Mucosa of rectum (tissue), 2 donors: ENCODE measurements around the gene XPO6.

ENCODE experiments used
- H3K27ac ChIP-seq, 2 donors: one replicate each; pipeline ENCODE4 v1.7.0; 2013; ENCODE audit warnings: inconsistent platforms in 2 of 2, low read depth in 2 of 2, low read length in 2 of 2
- H3K27me3 ChIP-seq, 2 donors: one replicate each; pipeline ENCODE4 v1.7.0; 2013; ENCODE audit warnings: low read length in 2 of 2; ENCODE audit not compliant: control insufficient read depth in 2 of 2, insufficient read depth in 2 of 2
- H3K36me3 ChIP-seq, 2 donors: one replicate each; pipeline ENCODE4 v1.7.0; 2013; ENCODE audit warnings: low read length in 2 of 2; ENCODE audit not compliant: control insufficient read depth in 2 of 2, insufficient read depth in 2 of 2
- H3K4me1 ChIP-seq, 2 donors: one replicate each; pipeline ENCODE4 v1.7.0; 2013; ENCODE audit warnings: low read length in 2 of 2, mild to moderate bottlenecking in 1 of 2; ENCODE audit not compliant: control insufficient read depth in 2 of 2, insufficient read depth in 2 of 2
- H3K4me3 ChIP-seq, 2 donors: one replicate each; pipeline ENCODE4 v1.7.0; 2013; ENCODE audit warnings: low read length in 2 of 2
- H3K9ac ChIP-seq, 2 donors: one replicate each; pipeline ENCODE4 v1.7.0; 2013; ENCODE audit warnings: low read length in 2 of 2, low read depth in 1 of 2, mild to moderate bottlenecking in 1 of 2
- H3K9me3 ChIP-seq, 2 donors: one replicate each; pipeline ENCODE4 v1.7.0; 2013; ENCODE audit warnings: low read length in 2 of 2; ENCODE audit not compliant: control insufficient read depth in 2 of 2
- donor health status: healthy.
- donor health status: Normal muscosa, but diverticular disease.

XPO6 gene

DNA sequence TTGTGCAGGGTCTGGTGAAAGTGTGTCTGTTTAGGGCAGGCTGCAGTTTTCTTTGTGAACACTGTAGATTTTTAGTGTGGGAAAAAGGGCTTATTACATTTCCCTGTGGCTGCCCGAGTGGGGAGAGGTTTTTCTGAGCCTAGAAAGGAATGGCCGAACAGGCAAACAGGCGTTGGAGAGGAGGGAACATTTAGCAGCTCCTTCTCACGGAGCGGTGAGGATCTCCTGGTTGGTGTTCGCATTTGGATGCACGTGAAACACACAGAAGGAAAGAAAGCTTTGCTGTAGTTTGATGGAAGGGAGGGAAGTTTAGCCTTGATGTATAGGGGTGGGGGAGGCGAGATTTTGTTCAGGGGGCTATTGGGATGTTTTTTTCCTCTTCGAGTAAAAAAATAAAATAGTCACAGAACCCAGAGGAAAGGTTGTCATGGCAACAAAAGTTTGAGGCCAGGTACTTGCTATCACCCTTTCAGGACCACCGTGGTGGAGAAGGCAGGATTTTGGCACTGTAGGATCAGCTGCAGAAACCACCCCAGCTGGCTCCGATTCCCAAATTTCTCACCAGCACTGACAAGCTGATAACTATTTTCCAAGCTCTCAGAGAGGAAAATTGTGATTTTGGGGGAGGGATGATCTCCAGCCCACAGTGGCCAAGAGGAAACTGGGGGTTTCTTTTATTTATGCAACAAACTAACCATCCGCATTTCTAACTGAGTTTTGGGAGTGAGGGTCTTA, 151.8 kb downstream of the XPO6 start:
- peaks cover 21 to 22% of the 10 kb centered on the region in 2 donors for H3K27me3 ChIP-seq
- H3K9ac ChIP-seq, result no peak overlapping the region
- no peaks in the 10 kb centered on the region for H3K4me1 ChIP-seq
- no peak overlapping the region for H3K27ac ChIP-seq
- H3K4me3 ChIP-seq, result no peak overlapping the region
- H3K36me3 ChIP-seq, result no peaks in the 10 kb centered on the region
- H3K9me3 ChIP-seq, result no peaks in the 10 kb centered on the region

DNA sequence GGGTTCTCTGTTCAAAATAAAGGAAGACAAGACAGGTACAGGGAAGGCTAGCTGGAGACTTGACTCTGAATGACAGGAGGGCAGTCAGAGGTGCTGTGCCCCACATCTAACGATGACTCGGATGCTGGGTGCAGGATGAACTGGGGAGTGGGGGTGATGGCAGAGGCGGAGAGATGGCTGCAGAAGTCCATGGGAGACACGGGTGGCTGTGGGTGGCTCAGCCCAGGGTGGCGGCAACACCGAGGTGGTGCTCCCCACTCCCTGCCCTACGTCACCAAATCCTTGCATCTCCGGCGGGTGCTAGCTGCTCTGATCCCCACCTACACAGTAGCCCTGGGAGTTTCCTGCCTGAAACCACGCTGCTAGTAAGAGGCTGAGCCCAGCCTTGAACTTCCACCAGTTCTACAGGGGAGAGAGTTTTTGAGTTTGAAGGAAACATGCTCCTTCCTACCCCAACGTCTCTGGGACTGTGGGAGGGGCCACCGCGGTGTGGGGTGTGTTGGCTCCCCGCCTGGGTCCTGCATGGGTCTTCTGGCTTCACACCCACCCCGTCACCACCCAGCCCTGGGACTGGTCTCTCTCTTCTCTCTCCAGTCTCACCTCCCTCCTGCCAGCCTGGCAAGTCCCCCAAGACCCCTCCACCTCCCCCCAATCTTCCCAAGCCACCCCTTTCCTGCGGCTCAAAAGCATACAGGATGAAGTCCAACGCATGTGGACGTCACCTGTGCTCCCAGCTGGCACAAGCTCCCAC, 152.8 kb downstream of the XPO6 start:
- Histone ChIP-seq H3K27ac (no peak overlapping the region), H3K9ac (no peak overlapping the region), H3K9me3 (no peaks in the 10 kb centered on the region), H3K4me3 (no peak overlapping the region), H3K27me3 (peaks cover 12 to 14% of the 10 kb centered on the region in 2 donors), H3K36me3 (no peaks in the 10 kb centered on the region), H3K4me1 (no peaks in the 10 kb centered on the region)

DNA sequence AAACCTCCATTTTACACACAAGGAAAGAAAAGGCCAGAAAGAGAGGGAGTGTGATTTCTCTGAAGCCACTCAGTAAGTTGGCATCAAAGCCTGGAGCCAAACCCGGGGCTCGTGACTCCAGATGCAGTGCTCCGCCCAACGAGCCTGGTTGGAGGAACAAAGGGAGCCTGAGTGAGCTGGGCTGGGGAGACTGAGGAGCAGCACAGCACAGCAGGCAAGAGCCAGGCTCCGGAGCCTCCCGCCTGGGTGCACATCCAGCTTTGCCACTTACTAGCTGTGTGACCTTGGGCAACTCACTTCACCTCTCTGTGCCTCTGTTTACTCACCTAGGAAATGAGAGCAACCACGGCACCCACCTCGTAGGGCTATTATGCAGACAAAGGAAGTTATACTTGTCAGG, 153.8 kb downstream of the XPO6 start:
- H3K9ac ChIP-seq, result no peak overlapping the region
- H3K9me3 ChIP-seq, result no peaks in the 10 kb centered on the region
- no peak overlapping the region for H3K4me3 ChIP-seq
- H3K4me1 ChIP-seq, result no peaks in the 10 kb centered on the region
- no peaks in the 10 kb centered on the region for H3K36me3 ChIP-seq
- peaks cover 10 to 12% of the 10 kb centered on the region in 2 donors for H3K27me3 ChIP-seq
- H3K27ac ChIP-seq, result no peak overlapping the region

DNA sequence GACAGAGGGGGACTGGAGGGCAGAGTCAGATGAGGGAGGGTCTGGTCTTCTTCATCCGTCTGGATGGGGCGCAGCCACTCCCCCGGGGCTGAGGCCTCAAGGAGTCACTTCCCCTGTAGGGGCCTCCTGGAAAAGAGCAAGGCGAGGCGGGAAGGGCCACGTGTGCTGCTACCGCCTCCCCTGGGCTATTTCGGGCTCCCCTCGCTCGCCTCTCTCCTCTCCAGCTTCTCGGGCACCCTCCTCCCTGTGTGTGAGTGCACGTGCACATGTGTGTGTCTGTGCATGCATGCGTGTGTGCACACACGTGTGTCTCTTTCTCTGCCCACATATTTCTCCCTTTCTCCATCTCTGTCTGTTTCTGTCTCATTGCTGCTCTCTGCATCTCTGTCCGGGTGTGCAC, 158.3 kb downstream of the XPO6 start:
- Histone ChIP-seq H3K9me3 (no peaks in the 10 kb centered on the region), H3K27me3 (no peaks in the 10 kb centered on the region), H3K36me3 (no peaks in the 10 kb centered on the region), H3K4me1 (no peaks in the 10 kb centered on the region), H3K9ac (no peak overlapping the region), H3K27ac (no peak overlapping the region), H3K4me3 (no peak overlapping the region)

DNA sequence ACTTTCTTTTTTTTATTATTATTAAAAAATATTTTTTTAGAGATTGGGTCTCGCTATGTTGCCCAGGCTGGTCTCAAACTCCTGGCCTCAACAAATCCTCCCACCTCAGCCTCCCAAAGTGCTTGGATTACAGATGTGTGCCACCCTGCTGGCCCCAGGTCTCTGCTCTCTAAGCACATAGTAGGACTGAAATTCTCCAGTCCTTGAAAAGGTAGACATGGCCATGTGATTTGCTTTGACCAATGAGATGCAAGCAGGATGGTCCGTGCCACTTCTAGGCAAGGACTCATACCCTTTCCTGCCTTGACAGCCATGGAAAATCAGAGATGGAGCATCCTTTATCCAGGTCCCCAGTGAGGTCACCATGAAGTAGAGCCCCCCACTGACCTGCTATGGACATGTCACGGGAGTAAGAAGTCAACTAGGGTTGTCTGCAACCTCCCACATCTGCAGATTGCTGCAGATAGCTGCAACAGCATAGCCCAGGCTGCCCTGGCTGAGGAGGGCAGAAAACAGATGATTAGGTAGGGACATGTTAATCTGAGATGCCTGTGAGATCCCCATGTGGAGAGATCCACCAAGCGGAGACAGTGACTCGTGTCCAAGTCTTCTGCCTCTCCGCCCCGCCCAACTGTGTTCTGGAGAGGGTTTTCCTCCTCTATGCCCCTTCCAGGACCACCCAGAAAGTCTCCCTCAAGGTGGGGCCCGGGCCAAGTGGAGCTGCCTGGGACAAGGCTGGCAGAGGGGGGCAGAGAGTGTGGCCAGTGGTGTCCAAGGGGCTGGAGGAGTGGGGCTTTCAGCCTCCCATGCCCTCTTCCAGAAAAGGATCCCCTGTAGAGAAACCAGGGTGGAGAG, 159.3 kb downstream of the XPO6 start:
- H3K9me3 ChIP-seq, result no peaks in the 10 kb centered on the region
- H3K36me3 ChIP-seq, result no peaks in the 10 kb centered on the region
- H3K27me3 ChIP-seq, result no peaks in the 10 kb centered on the region
- H3K27ac ChIP-seq, result no peak overlapping the region
- H3K4me3 ChIP-seq, result no peak overlapping the region
- H3K4me1 ChIP-seq, result no peaks in the 10 kb centered on the region
- H3K9ac ChIP-seq, result no peak overlapping the region

DNA sequence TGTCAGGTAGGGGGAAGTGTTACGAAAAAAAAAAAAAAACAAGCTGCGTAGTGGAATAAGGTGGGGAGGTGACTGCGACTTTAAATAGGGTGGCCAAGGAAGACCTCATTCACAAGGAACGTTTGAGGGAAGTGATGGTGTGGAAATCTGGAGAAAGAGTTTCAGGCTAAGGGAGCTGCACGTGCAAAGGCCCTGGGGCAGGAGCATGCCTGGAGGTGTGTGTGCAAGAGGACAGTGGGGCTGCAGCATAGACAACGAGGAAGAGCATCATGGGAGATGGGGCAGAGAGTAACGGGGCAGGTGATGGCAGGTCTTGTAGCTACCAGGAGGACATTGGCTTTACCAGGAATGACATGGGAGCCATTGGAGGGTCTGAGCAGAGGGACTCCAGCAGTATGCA, 160.3 kb downstream of the XPO6 start:
- Histone ChIP-seq H3K27me3 (no peaks in the 10 kb centered on the region), H3K4me1 (no peaks in the 10 kb centered on the region), H3K4me3 (no peak overlapping the region), H3K27ac (no peak overlapping the region), H3K9me3 (no peaks in the 10 kb centered on the region), H3K36me3 (no peaks in the 10 kb centered on the region), H3K9ac (no peak overlapping the region)
